ENCODE measurements around the gene GLTPD2. TPM values are rescaled to one million over a fixed set of nuclear protein-coding genes. Genes with fewer than 3 reads are reported as not detected.

Gene GLTPD2
- not detected in 2 replicates for polyA plus RNA-seq

DNA sequence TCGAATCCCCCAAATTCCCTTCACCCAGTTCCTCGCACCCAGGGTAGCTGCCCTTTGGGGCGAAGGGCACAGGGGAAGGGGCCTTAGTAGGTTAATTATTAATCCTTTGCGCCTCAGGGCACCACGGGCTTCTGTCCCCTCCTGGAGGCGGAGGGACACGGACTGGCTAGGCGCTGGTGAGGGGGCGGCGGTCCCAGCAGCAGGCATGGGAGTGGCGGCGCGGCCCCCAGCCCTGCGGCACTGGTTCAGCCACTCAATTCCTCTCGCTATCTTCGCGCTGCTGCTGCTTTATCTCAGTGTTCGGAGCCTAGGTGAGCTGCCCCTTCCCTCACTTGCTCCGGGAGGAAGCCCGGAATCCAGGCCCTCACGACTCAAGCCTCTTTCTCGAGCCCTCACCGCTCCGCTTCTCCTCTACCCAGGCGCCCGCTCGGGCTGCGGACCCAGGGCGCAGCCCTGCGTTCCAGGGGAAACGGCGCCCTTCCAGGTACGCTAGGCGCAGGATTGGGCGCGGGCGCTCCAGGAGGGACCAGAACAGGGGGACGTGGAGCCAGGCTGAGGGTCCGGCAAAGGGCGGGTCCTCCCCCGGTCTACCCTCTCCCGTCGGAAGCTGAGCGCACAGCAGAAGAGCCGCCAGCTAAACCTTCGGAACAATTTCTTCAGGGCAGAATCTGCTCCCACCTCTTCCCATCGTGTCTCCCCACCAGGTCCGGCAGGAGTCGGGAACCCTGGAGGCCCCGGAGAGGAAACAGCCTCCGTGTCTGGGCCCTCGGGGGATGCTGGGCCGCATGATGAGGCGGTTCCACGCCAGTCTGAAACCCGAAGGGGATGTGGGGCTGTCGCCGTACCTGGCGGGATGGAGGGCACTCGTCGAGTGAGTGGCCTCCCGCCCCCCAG lies at the start of gene GLTPD2:
TSS of gene GLTPD2 (plus strand) at position 158 of the 894 bp plus-strand sequence. CDS start at position 206, 48 bp downstream.

GRCh38 chr17:4739122-4740024 lies 49.4 kb upstream of the GLTPD2 start, which contains the start of the genes CXCL16 and ZMYND15:
TSS of gene CXCL16 (minus strand) at chr17:4739928. CDS start at chr17:4739339, 589 bp downstream.
TSS of gene ZMYND15 (plus strand) at chr17:4739833. CDS start at chr17:4740549, 716 bp downstream.

DNA sequence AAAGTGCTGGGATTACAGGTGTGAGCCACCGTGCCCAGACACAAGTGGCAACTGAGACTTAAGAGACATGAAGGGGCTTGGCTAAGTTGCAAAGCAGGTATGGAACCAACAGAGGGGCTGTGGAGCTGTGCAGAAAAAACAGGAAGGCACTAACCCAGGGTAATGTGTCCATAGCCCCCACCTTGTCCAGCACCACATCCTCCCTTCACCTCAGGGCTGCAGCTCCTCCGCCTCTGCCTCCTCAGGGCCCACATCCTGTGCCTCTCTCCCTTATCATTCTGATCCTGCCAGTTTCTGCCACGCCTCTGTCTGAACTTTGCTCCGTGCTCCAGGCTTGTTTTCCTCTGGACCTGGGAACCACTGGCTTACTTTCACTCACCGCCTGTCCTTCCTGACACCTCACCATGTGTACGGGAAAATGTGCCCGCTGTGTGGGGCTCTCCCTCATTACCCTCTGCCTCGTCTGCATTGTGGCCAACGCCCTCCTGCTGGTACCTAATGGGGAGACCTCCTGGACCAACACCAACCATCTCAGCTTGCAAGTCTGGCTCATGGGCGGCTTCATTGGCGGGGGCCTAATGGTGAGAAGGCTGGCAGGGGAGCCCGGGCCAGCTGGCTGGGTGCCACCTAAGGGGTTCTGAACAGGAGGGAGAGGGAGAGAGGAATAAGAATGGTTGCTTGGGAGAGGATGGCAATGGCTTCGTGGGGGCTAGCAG lies 17.1 kb upstream of the GLTPD2 start, which contains the start of gene TM4SF5:
TSS of gene TM4SF5 (plus strand) at position 368 of the 716 bp plus-strand sequence. CDS start at position 405, 37 bp downstream.

DNA sequence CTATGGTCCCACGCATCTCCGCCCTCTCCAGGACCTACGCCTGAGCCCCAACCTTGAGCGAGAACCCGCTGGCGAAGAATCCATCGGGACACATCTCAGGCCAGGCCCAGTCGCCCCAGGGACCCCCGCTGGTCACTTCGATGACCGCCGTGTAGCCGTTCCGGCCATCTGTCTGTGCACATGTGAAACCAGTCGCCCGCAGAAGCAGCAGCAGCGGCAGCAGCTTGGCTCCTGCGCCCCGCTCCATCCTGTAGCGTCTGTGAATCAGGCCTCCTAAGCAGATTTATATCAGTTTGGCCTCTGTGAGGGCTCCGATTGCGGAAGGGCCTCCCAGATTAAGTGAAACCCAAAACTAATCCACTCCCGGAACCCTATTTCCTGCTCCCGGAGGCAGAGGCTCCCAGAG lies 2.7 kb upstream of the GLTPD2 start, which contains the start of gene VMO1:
TSS of gene VMO1 (minus strand) at position 259 of the 406 bp plus-strand sequence. CDS start at position 247, 12 bp downstream.

DNA sequence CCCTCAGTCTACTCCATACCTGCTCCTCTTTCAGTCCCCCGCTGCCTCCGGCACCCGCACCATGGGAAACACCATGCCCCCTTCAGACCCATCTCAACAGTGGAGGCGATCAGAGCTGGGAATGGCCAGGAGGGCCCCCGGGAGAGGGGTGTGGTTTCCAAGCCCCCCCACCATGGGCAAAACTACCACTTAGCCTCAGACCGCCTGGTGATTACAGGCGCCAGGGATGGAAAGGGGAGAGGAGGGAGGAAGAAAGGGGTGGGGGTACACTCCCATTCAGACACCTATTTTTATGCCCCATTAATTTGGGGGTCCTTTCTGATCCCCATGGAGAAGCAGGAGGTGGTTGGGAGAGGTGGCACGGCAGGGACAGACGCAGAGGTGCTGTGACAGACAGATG lies 13.5 kb downstream of the GLTPD2 start, which contains the start of gene C17orf114:
TSS of gene C17orf114 (minus strand) at position 101 of the 400 bp plus-strand sequence.

GRCh38 chr17:4806777-4807604 lies 18.2 kb downstream of the GLTPD2 start, which contains the start of gene PLD2:
TSS of gene PLD2 (plus strand) at chr17:4807152. CDS start at chr17:4807773, 621 bp downstream.

GRCh38 chr17:4833178-4833940 lies 44.6 kb downstream of the GLTPD2 start, which contains the start of gene MINK1:
TSS of gene MINK1 (plus strand) at chr17:4833340. CDS start at chr17:4833584, 244 bp downstream.

Other genes starting within 250 kb of the GLTPD2 start
- 5.6 and 5.9 TPM in 2 replicates for gene MYBBP1A, start 233.6 kb upstream of the GLTPD2 start, polyA plus RNA-seq
- gene GGT6, start 228.4 kb upstream of the GLTPD2 start, polyA plus RNA-seq, result not detected in 2 replicates
- 0.12 TPM in 1 of 2 replicates, not detected in the other for gene SMTNL2, start 204.4 kb upstream of the GLTPD2 start, polyA plus RNA-seq
- gene ALOX15, start 147.3 kb upstream of the GLTPD2 start, polyA plus RNA-seq, result not detected in 2 replicates
- gene PELP1, start 84.8 kb upstream of the GLTPD2 start, polyA plus RNA-seq, result 2.6 and 2.9 TPM in 2 replicates
- 5.8 and 6.3 TPM in 2 replicates for gene ARRB2, start 78.3 kb upstream of the GLTPD2 start, polyA plus RNA-seq
- 72.1 and 82.0 TPM in 2 replicates for gene MED11, start 57.5 kb upstream of the GLTPD2 start, polyA plus RNA-seq
- gene ZMYND15, start 49.1 kb upstream of the GLTPD2 start, polyA plus RNA-seq, result not detected in 2 replicates
- gene CXCL16, start 49.0 kb upstream of the GLTPD2 start, polyA plus RNA-seq, result 0.25 and 1.1 TPM in 2 replicates
- gene TM4SF5, start 17.1 kb upstream of the GLTPD2 start, polyA plus RNA-seq, result not detected in 2 replicates
- gene VMO1, start 2.6 kb upstream of the GLTPD2 start, polyA plus RNA-seq, result not detected in 2 replicates
- gene PSMB6, start 7.2 kb downstream of the GLTPD2 start, polyA plus RNA-seq, result 377 and 424 TPM in 2 replicates
- 1.2 and 1.6 TPM in 2 replicates for gene PLD2, start 18.2 kb downstream of the GLTPD2 start, polyA plus RNA-seq
- gene MINK1, start 44.4 kb downstream of the GLTPD2 start, polyA plus RNA-seq, result 9.8 and 11.1 TPM in 2 replicates
- gene C17orf107, start 110.6 kb downstream of the GLTPD2 start, polyA plus RNA-seq, result 0.75 TPM in 1 of 2 replicates, not detected in the other
- not detected in 2 replicates for gene CHRNE, start 114.1 kb downstream of the GLTPD2 start, polyA plus RNA-seq
- 0.31 and 0.38 TPM in 2 replicates for gene GP1BA, start 143.3 kb downstream of the GLTPD2 start, polyA plus RNA-seq
- 27.6 and 40.9 TPM in 2 replicates for gene SLC25A11, start 151.1 kb downstream of the GLTPD2 start, polyA plus RNA-seq
- gene RNF167, start 151.3 kb downstream of the GLTPD2 start, polyA plus RNA-seq, result 37.3 and 38.4 TPM in 2 replicates
- 35.7 and 55.5 TPM in 2 replicates for gene PFN1, start 159.6 kb downstream of the GLTPD2 start, polyA plus RNA-seq
- gene ENO3, start 162.2 kb downstream of the GLTPD2 start, polyA plus RNA-seq, result 2.1 and 2.4 TPM in 2 replicates
- gene SPAG7, start 178.9 kb downstream of the GLTPD2 start, polyA plus RNA-seq, result 44.8 and 73.7 TPM in 2 replicates
- gene CAMTA2, start 198.7 kb downstream of the GLTPD2 start, polyA plus RNA-seq, result 1.0 and 8.4 TPM in 2 replicates
- gene INCA1, start 208.6 kb downstream of the GLTPD2 start, polyA plus RNA-seq, result 2.1 and 2.5 TPM in 2 replicates
- gene KIF1C, start 209.0 kb downstream of the GLTPD2 start, polyA plus RNA-seq, result 0.38 TPM in 1 of 2 replicates, not detected in the other
- gene SLC52A1, start 246.5 kb downstream of the GLTPD2 start, polyA plus RNA-seq, result not detected in 2 replicates

Data from Purkinje cell (primary cell).